ENCODE measurements around the gene IGFN1.

IGFN1 gene

GRCh38 chr1:201181726-201182125 is 8.9 kb upstream of the IGFN1 start:
- H3K4me2 ChIP-seq (ENCODE audit: low read length): no peak overlapping the region

GRCh38 chr1:201183209-201183608 is 7.4 kb upstream of the IGFN1 start:
- H3K9me3 ChIP-seq (ENCODE audit: control insufficient read depth, insufficient read depth, low read length): no peaks in the 10 kb centered on the region
- H3K27ac ChIP-seq (ENCODE audit: low read depth, low read length): no peak overlapping the region
- H3K4me3 ChIP-seq (ENCODE audit: low read length): no peak overlapping the region
- no peaks in the 10 kb centered on the region for H3K79me2 ChIP-seq (ENCODE audit: control insufficient read depth, low read length)
- TF ChIP-seq CTCF (IDR thresholded peaks at IDR 0.05; ENCODE audit: low read depth, low read length, poor library complexity, severe bottlenecking): no peak
- no peak for TF ChIP-seq EZH2phosphoT487 (IDR thresholded peaks at IDR 0.05; ENCODE audit: borderline replicate concordance, low read length)
- peaks cover 34% of the 10 kb centered on the region for H3K27me3 ChIP-seq (ENCODE audit: control insufficient read depth, low read length)
- no peaks in the 10 kb centered on the region for H4K20me1 ChIP-seq (ENCODE audit: control insufficient read depth, insufficient read depth, low read depth, low read length)
- no peaks in the 10 kb centered on the region for H3K36me3 ChIP-seq (ENCODE audit: control insufficient read depth, low read length)
- no peaks in the 10 kb centered on the region for H3F3A ChIP-seq (ENCODE audit: control insufficient read depth, insufficient read depth)
- no peaks in the 10 kb centered on the region for H3K9me2 ChIP-seq (replicated peaks; ENCODE audit: control insufficient read depth, low read length)
- peaks cover 7% of the 10 kb centered on the region for H3K4me1 ChIP-seq (ENCODE audit: control insufficient read depth, low read length)
- H3K4me2 ChIP-seq (ENCODE audit: low read length): no peak overlapping the region

More at GRCh38 chr1:201181726-201182125, 8.9 kb upstream of the IGFN1 start:
- Histone ChIP-seq H3K9me3 (ENCODE audit: control insufficient read depth, insufficient read depth, low read length) (no peaks in the 10 kb centered on the region), H3F3A (ENCODE audit: control insufficient read depth, insufficient read depth) (no peaks in the 10 kb centered on the region), H3K9me2 (replicated peaks; ENCODE audit: control insufficient read depth, low read length) (no peaks in the 10 kb centered on the region), H4K20me1 (ENCODE audit: control insufficient read depth, insufficient read depth, low read depth, low read length) (no peaks in the 10 kb centered on the region), H3K4me1 (ENCODE audit: control insufficient read depth, low read length) (peaks cover 7% of the 10 kb centered on the region), H3K79me2 (ENCODE audit: control insufficient read depth, low read length) (no peaks in the 10 kb centered on the region), H3K4me3 (ENCODE audit: low read length) (no peak overlapping the region), H3K36me3 (ENCODE audit: control insufficient read depth, low read length) (no peaks in the 10 kb centered on the region), H3K27ac (ENCODE audit: low read depth, low read length) (no peak overlapping the region), H3K27me3 (ENCODE audit: control insufficient read depth, low read length) (peaks cover 28% of the 10 kb centered on the region)
- no peak for TF ChIP-seq CTCF (IDR thresholded peaks at IDR 0.05; ENCODE audit: low read depth, low read length, poor library complexity, severe bottlenecking)
- TF ChIP-seq EZH2phosphoT487 (IDR thresholded peaks at IDR 0.05; ENCODE audit: borderline replicate concordance, low read length): no peak

DNA sequence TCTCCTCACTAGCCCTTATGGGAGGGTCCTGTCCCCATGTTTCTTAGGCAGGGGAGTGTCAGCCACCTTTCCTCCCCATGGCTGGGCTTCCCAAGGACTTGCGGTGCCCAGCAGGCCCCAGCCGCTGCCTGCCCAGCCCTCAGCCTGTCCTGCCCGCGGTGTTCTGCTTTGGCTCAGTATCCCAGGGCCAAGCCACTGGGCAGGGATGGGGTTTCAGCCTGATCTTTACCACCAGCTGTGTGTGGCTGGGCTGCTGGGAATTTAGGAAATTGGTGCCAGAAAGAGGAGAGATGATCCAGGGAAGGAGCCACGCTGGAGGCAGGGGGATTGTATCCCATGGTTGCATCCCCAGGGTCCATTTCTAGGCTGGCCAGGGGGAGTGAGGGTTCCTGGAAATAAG is 6.9 kb upstream of the IGFN1 start:
- Histone ChIP-seq H3K36me3 (ENCODE audit: control insufficient read depth, low read length) (no peaks in the 10 kb centered on the region), H3K4me3 (ENCODE audit: low read length) (no peak overlapping the region), H3K27ac (ENCODE audit: low read depth, low read length) (no peak overlapping the region), H3K4me2 (ENCODE audit: low read length) (no peak overlapping the region), H4K20me1 (ENCODE audit: control insufficient read depth, insufficient read depth, low read depth, low read length) (no peaks in the 10 kb centered on the region), H3K9me2 (replicated peaks; ENCODE audit: control insufficient read depth, low read length) (no peaks in the 10 kb centered on the region), H3K79me2 (ENCODE audit: control insufficient read depth, low read length) (no peaks in the 10 kb centered on the region), H3K27me3 (ENCODE audit: control insufficient read depth, low read length) (peaks cover 34% of the 10 kb centered on the region), H3K9me3 (ENCODE audit: control insufficient read depth, insufficient read depth, low read length) (no peaks in the 10 kb centered on the region), H3K4me1 (ENCODE audit: control insufficient read depth, low read length) (peaks cover 7% of the 10 kb centered on the region), H3F3A (ENCODE audit: control insufficient read depth, insufficient read depth) (no peaks in the 10 kb centered on the region)
- TF ChIP-seq CTCF (IDR thresholded peaks at IDR 0.05; ENCODE audit: low read depth, low read length, poor library complexity, severe bottlenecking) (no peak), EZH2phosphoT487 (IDR thresholded peaks at IDR 0.05; ENCODE audit: borderline replicate concordance, low read length) (no peak)
